HUES64 (cell line): ENCODE measurements around the gene POLN.

Source experiments
- H3K27ac ChIP-seq: 2 replicates; pipeline ENCODE4 v1.7.0; 2013; ENCODE audit warnings: low read depth, low read length, inconsistent platforms
- H3K27me3 ChIP-seq: 2 replicates; pipeline ENCODE4 v1.6.1; 2013; ENCODE audit warnings: mild to moderate bottlenecking, low read length; ENCODE audit not compliant: insufficient read depth
- H3K36me3 ChIP-seq: 2 replicates; pipeline ENCODE4 v1.6.1; 2013; ENCODE audit warnings: mild to moderate bottlenecking, low read length; ENCODE audit not compliant: insufficient read depth
- H3K4me1 ChIP-seq: 2 replicates; pipeline ENCODE4 v1.6.1; 2013; ENCODE audit warnings: mild to moderate bottlenecking, low read length, moderate library complexity; ENCODE audit not compliant: insufficient read depth
- H3K4me3 ChIP-seq: 2 replicates; pipeline ENCODE4 v1.5.1; 2013; ENCODE audit warnings: mild to moderate bottlenecking, low read length, moderate library complexity
- H3K9ac ChIP-seq: 2 replicates; pipeline ENCODE4 v1.6.1; 2013; ENCODE audit warnings: mild to moderate bottlenecking, low read depth, low read length
- H3K9me3 ChIP-seq: 2 replicates; pipeline ENCODE4 v1.6.1; 2013; ENCODE audit warnings: low read depth, low read length; ENCODE audit not compliant: insufficient read depth
- WGBS: fragments of 150-250, 120-280 bp; methylation state at CpG from one replicate; pipeline ENCODE4 v1.1.7; 2013; ENCODE audit warnings: missing lambda C conversion rate; 5-methylcytosine and 5-hydroxymethylcytosine counted together

The POLN gene

GRCh38 chr4:2186133-2186864 is 55.6 kb downstream of the POLN start:
- WGBS = 38% methylated on average over 9 of the region's 9 CpGs
- H3K4me3 ChIP-seq = no peak overlapping the region
- H3K27ac ChIP-seq = no peak overlapping the region
- no peaks in the 10 kb centered on the region for H3K4me1 ChIP-seq
- H3K9ac ChIP-seq = no peak overlapping the region
- peaks cover 5% of the 10 kb centered on the region; the same call in 1 of the 2 replicates for H3K9me3 ChIP-seq
- H3K27me3 ChIP-seq = no peaks in the 10 kb centered on the region
- no peaks in the 10 kb centered on the region for H3K36me3 ChIP-seq

- H3K4me3 ChIP-seq = no peak overlapping the region
- H3K27ac ChIP-seq = no peak overlapping the region
- H3K27me3 ChIP-seq = no peaks in the 10 kb centered on the region
- H3K9me3 ChIP-seq = peaks cover 5% of the 10 kb centered on the region; the same call in 1 of the 2 replicates
- no peaks in the 10 kb centered on the region for H3K36me3 ChIP-seq
- no peak overlapping the region for H3K9ac ChIP-seq
- H3K4me1 ChIP-seq = no peaks in the 10 kb centered on the region
These were observed 58.5 kb downstream of the POLN start for GRCh38 chr4:2183394-2183793.

GRCh38 chr4:2182994-2183393 is 58.9 kb downstream of the POLN start:
- Histone ChIP-seq H3K9me3 (peaks cover 5% of the 10 kb centered on the region; the same call in 1 of the 2 replicates), H3K36me3 (no peaks in the 10 kb centered on the region), H3K4me1 (no peaks in the 10 kb centered on the region), H3K4me3 (no peak overlapping the region), H3K27ac (no peak overlapping the region), H3K9ac (no peak overlapping the region), H3K27me3 (no peaks in the 10 kb centered on the region)
- WGBS = 75% methylated on average over 3 of the region's 3 CpGs

GRCh38 chr4:2180410-2180809 is 61.5 kb downstream of the POLN start:
- 100% methylated on average over 2 of the region's 2 CpGs for WGBS
- Histone ChIP-seq H3K27ac (no peak overlapping the region), H3K27me3 (no peaks in the 10 kb centered on the region), H3K9me3 (peaks cover 5% of the 10 kb centered on the region; the same call in 1 of the 2 replicates), H3K4me1 (no peaks in the 10 kb centered on the region), H3K4me3 (no peak overlapping the region), H3K36me3 (no peaks in the 10 kb centered on the region), H3K9ac (no peak overlapping the region)

- no peak overlapping the region for H3K4me3 ChIP-seq
- no peak overlapping the region for H3K27ac ChIP-seq
- no peaks in the 10 kb centered on the region for H3K27me3 ChIP-seq
- 84% methylated on average over 7 of the region's 7 CpGs for WGBS
- no peak overlapping the region for H3K9ac ChIP-seq
- no peaks in the 10 kb centered on the region for H3K36me3 ChIP-seq
- no peaks in the 10 kb centered on the region for H3K4me1 ChIP-seq
- H3K9me3 ChIP-seq = peaks cover 5% of the 10 kb centered on the region; the same call in 1 of the 2 replicates
These were observed 62.2 kb downstream of the POLN start for GRCh38 chr4:2179717-2180116.

GRCh38 chr4:2178986-2179385 is 62.9 kb downstream of the POLN start:
- Histone ChIP-seq H3K9me3 (peaks cover 5% of the 10 kb centered on the region; the same call in 1 of the 2 replicates), H3K27ac (no peak overlapping the region), H3K9ac (no peak overlapping the region), H3K4me3 (no peak overlapping the region), H3K27me3 (no peaks in the 10 kb centered on the region), H3K36me3 (no peaks in the 10 kb centered on the region), H3K4me1 (no peaks in the 10 kb centered on the region)
- 84% methylated on average over 1 of the region's 1 CpG for WGBS

- H3K4me1 ChIP-seq = no peaks in the 10 kb centered on the region
- H3K36me3 ChIP-seq = no peaks in the 10 kb centered on the region
- no peaks in the 10 kb centered on the region for H3K27me3 ChIP-seq
- WGBS = 82% methylated on average over 4 of the region's 4 CpGs
- no peak overlapping the region for H3K9ac ChIP-seq
- no peak overlapping the region for H3K27ac ChIP-seq
- H3K9me3 ChIP-seq = peaks cover 4% of the 10 kb centered on the region; the same call in 1 of the 2 replicates
- H3K4me3 ChIP-seq = no peak overlapping the region
These were observed 64.4 kb downstream of the POLN start for GRCh38 chr4:2177443-2178093.

- Histone ChIP-seq H3K4me1 (no peaks in the 10 kb centered on the region), H3K9me3 (no peaks in the 10 kb centered on the region), H3K27me3 (no peaks in the 10 kb centered on the region), H3K9ac (no peak overlapping the region), H3K36me3 (no peaks in the 10 kb centered on the region), H3K27ac (no peak overlapping the region), H3K4me3 (no peak overlapping the region)
- WGBS = 89% methylated on average over 9 of the region's 9 CpGs
These were observed 65.8 kb downstream of the POLN start for GRCh38 chr4:2175990-2176698.

- Histone ChIP-seq H3K4me3 (no peak overlapping the region), H3K4me1 (no peaks in the 10 kb centered on the region), H3K27ac (no peak overlapping the region), H3K36me3 (no peaks in the 10 kb centered on the region), H3K27me3 (no peaks in the 10 kb centered on the region), H3K9me3 (no peaks in the 10 kb centered on the region), H3K9ac (no peak overlapping the region)
- 94% methylated on average over 6 of the region's 6 CpGs for WGBS
These were observed 67.9 kb downstream of the POLN start for GRCh38 chr4:2174061-2174460.

GRCh38 chr4:2172627-2173231 is 69.2 kb downstream of the POLN start:
- no peak overlapping the region for H3K4me3 ChIP-seq
- WGBS = 92% methylated on average over 8 of the region's 8 CpGs
- H3K4me1 ChIP-seq = no peaks in the 10 kb centered on the region
- H3K9me3 ChIP-seq = no peaks in the 10 kb centered on the region
- no peaks in the 10 kb centered on the region for H3K36me3 ChIP-seq
- no peaks in the 10 kb centered on the region for H3K27me3 ChIP-seq
- H3K27ac ChIP-seq = no peak overlapping the region
- H3K9ac ChIP-seq = no peak overlapping the region

- no peak overlapping the region for H3K9ac ChIP-seq
- H3K4me1 ChIP-seq = no peaks in the 10 kb centered on the region
- no peaks in the 10 kb centered on the region for H3K27me3 ChIP-seq
- no peaks in the 10 kb centered on the region for H3K9me3 ChIP-seq
- no peak overlapping the region for H3K4me3 ChIP-seq
- H3K27ac ChIP-seq = no peak overlapping the region
- 88% methylated on average over 4 of the region's 4 CpGs for WGBS
- H3K36me3 ChIP-seq = no peaks in the 10 kb centered on the region
These were observed 69.8 kb downstream of the POLN start for GRCh38 chr4:2172161-2172560.
